ENCODE data around the gene CIAO2A.

The CIAO2A gene

GRCh38 chr15:64037966-64038365 lies 55.7 kb downstream of the CIAO2A start:
- no peak for DNase-seq

- DNase-seq: no peak
These were observed 56.5 kb downstream of the CIAO2A start for GRCh38 chr15:64037116-64037515.

- no peak for DNase-seq
These were observed 58.1 kb downstream of the CIAO2A start for GRCh38 chr15:64035525-64035924.

- no peak for DNase-seq
These were observed 59.1 kb downstream of the CIAO2A start for GRCh38 chr15:64034519-64034918.

GRCh38 chr15:64032329-64032728 lies 61.3 kb downstream of the CIAO2A start:
- no peak for DNase-seq

- no peak for DNase-seq
These were observed 63.5 kb downstream of the CIAO2A start for GRCh38 chr15:64030123-64030522.

GRCh38 chr15:64029633-64030032 lies 64.0 kb downstream of the CIAO2A start:
- no peak for DNase-seq

- DNase-seq: no peak
These were observed 64.5 kb downstream of the CIAO2A start for GRCh38 chr15:64029110-64029509.

- no peak for DNase-seq
These were observed 67.0 kb downstream of the CIAO2A start for GRCh38 chr15:64026591-64026990.

GRCh38 chr15:64024172-64025050 lies 69.2 kb downstream of the CIAO2A start:
- peak; percentile 17 for DNase-seq

- no peak for DNase-seq
These were observed 70.4 kb downstream of the CIAO2A start for GRCh38 chr15:64023220-64023619.

GRCh38 chr15:64022571-64022970 lies 71.1 kb downstream of the CIAO2A start:
- no peak for DNase-seq
